MCF 10A (cell line): ENCODE results near the gene SLC35A4. TPM values are rescaled to one million over a fixed set of nuclear protein-coding genes. Genes with fewer than 3 reads are reported as not detected.
A peak's percentile ranks its signal among the peaks of the same experiment; 100 is the strongest.

Source experiments
- BruUV-seq: library from RNA; stranded (reverse); fragments of 400-500 nt; replicated peaks from 2 replicates; lab custom pipeline; 2021; lab: Mats Ljungman, UMichigan
- CTCF ChIA-PET: fragments of 300-600 bp; sonication (Branson Sonifier 250); formaldehyde crosslinking; extraction: SDS; loops from one replicate; lab custom pipeline; 2021; ENCODE audit warnings: antibody characterized with exemption, inconsistent platforms; lab: Yijun Ruan, JAX
- POLR2A ChIA-PET: fragments of 300-600, 350-650 bp; sonication (Branson Sonifier 250); formaldehyde crosslinking; extraction: SDS; loops from one replicate; lab custom pipeline; 2020; ENCODE audit warnings: antibody characterized with exemption, inconsistent platforms; lab: Yijun Ruan, JAX
- DNase-seq: peaks from one replicate; pipeline ENCODE4 v3.0.0-alpha.2; 2018; ENCODE audit not compliant: unreplicated experiment
- H3K27ac Mint-ChIP-seq: one replicate; pipeline ENCODE4 v1.8.0; 2022; ENCODE audit warnings: mild to moderate bottlenecking, low read depth, mixed read lengths; ENCODE audit not compliant: unreplicated experiment
- H3K27me3 Mint-ChIP-seq: one replicate; pipeline ENCODE4 v1.8.0; 2022; ENCODE audit warnings: mixed read lengths; ENCODE audit not compliant: insufficient read depth, unreplicated experiment
- H3K36me3 Mint-ChIP-seq: one replicate; pipeline ENCODE4 v1.8.0; 2022; ENCODE audit warnings: mild to moderate bottlenecking, moderate library complexity, mixed read lengths; ENCODE audit not compliant: insufficient read depth, unreplicated experiment
- H3K4me1 Mint-ChIP-seq: one replicate; pipeline ENCODE4 v1.8.0; 2022; ENCODE audit warnings: mixed read lengths; ENCODE audit not compliant: insufficient read depth, unreplicated experiment
- H3K4me3 Mint-ChIP-seq: one replicate; pipeline ENCODE4 v1.8.0; 2022; ENCODE audit warnings: mild to moderate bottlenecking, moderate library complexity, mixed read lengths; ENCODE audit not compliant: unreplicated experiment
- H3K9me3 Mint-ChIP-seq: one replicate; pipeline ENCODE4 v1.8.0; 2022; ENCODE audit warnings: mixed read lengths; ENCODE audit not compliant: unreplicated experiment
- CTCF ChIP-seq: fragments of 200-600 bp; IDR thresholded peaks from one replicate; pipeline ENCODE4 v1.8.0; 2022; ENCODE audit warnings: antibody characterized with exemption, mild to moderate bottlenecking; ENCODE audit not compliant: unreplicated experiment
- intact Hi-C: fragments of 100-400 bp; cut with micrococcal nuclease; formaldehyde crosslinking; loops from 2 replicates; pipeline ENCODE4 v1.14.1; 2022
- total RNA-seq: library from RNA; stranded (reverse); gene quantifications from 2 replicates; pipeline ENCODE4 v1.2.3, GENCODE V29; 2022

The SLC35A4 gene
- total RNA-seq, 1 experiment from 2014 or later: 84.0 TPM

- Mint-ChIP-seq H3K27ac (no peak overlapping the region), H3K4me3 (no peak overlapping the region), H3K9me3 (no peaks in the 10 kb centered on the region), H3K27me3 (no peaks in the 10 kb centered on the region), H3K36me3 (no peaks in the 10 kb centered on the region), H3K4me1 (peaks cover 21% of the 10 kb centered on the region)
- ChIA-PET POLR2A (interaction anchor here (0.6 to 2.4 kb wide), 7 partner anchors 10 to 318 kb away, joined by 3 to 11 read pairs (median 4); partner anchors contain the start of genes IK, NDUFA2 and SRA1), CTCF (interaction anchor here (0.6 to 1.8 kb wide), 6 partner anchors 36 to 223 kb away, joined by 3 to 4 read pairs (median 4); partner anchors contain the start of genes IK and NDUFA2)
- TF ChIP-seq CTCF: no peak
- no TSS peak for BruUV-seq
- DNase-seq: peak; percentile 84
- intact Hi-C loops: no loop called here
These were observed 31.1 kb downstream of the SLC35A4 start for GRCh38 chr5:140595538-140596300.

GRCh38 chr5:140596321-140596741 is 31.7 kb downstream of the SLC35A4 start:
- Mint-ChIP-seq H3K36me3 (no peaks in the 10 kb centered on the region), H3K9me3 (no peaks in the 10 kb centered on the region), H3K4me3 (no peak overlapping the region), H3K27ac (no peak overlapping the region), H3K27me3 (no peaks in the 10 kb centered on the region), H3K4me1 (peaks cover 21% of the 10 kb centered on the region)
- CTCF ChIA-PET: interaction anchor here (0.8 to 1.8 kb wide), 4 partner anchors 15 to 46 kb away, joined by 3 to 4 read pairs (median 3); no protein-coding TSS in a partner anchor
- POLR2A ChIA-PET: interaction anchor here (0.6 to 2.4 kb wide), 6 partner anchors 11 to 317 kb away, joined by 3 to 11 read pairs (median 4); partner anchors contain the start of genes IK, NDUFA2 and SRA1
- TF ChIP-seq CTCF: no peak
- intact Hi-C loops: no loop called here
- peak; percentile 66 for DNase-seq
- no TSS peak for BruUV-seq

- Mint-ChIP-seq H3K4me3 (no peak overlapping the region), H3K27ac (peak overlapping the region; percentile 51), H3K4me1 (peaks cover 32% of the 10 kb centered on the region), H3K27me3 (no peaks in the 10 kb centered on the region), H3K36me3 (peaks cover 9% of the 10 kb centered on the region), H3K9me3 (no peaks in the 10 kb centered on the region)
- intact Hi-C loops: no loop called here
- TF ChIP-seq CTCF: no peak
- ChIA-PET POLR2A (interaction anchor here (1.5 to 1.9 kb wide), 2 partner anchors 9 to 31 kb away, joined by 4 to 6 read pairs; no protein-coding TSS in a partner anchor), CTCF (no interaction called here)
- no peak for DNase-seq
- no TSS peak for BruUV-seq
These were observed 34.2 kb downstream of the SLC35A4 start for GRCh38 chr5:140598836-140599235.

GRCh38 chr5:140600096-140600495 is 35.5 kb downstream of the SLC35A4 start:
- Mint-ChIP-seq H3K36me3 (peaks cover 10% of the 10 kb centered on the region), H3K4me3 (no peak overlapping the region), H3K27me3 (no peaks in the 10 kb centered on the region), H3K4me1 (peaks cover 32% of the 10 kb centered on the region), H3K9me3 (no peaks in the 10 kb centered on the region), H3K27ac (no peak overlapping the region)
- DNase-seq: no peak
- CTCF ChIA-PET: interaction anchor here (0.5 to 1.0 kb wide), 4 partner anchors 10 to 461 kb away, joined by 3 to 5 read pairs (median 3); no protein-coding TSS in a partner anchor
- POLR2A ChIA-PET: interaction anchor here (0.6 to 1.9 kb wide), 5 partner anchors 11 to 62 kb away, joined by 3 to 6 read pairs (median 5); partner anchors contain the start of gene SRA1
- intact Hi-C loops: no loop called here
- no peak for TF ChIP-seq CTCF
- no TSS peak for BruUV-seq
